ENCODE results near the gene SLC38A6. TPM values are rescaled to one million over a fixed set of nuclear protein-coding genes. Genes with fewer than 3 reads are reported as not detected.

SLC38A6 gene
- total and polyA plus RNA-seq, 10 of the 15 experiments (the other 5 are each of a cell fraction or from before 2014, with no cell fraction given): 2.0 to 7.0 (median 3.7) TPM

- POLR2A ChIA-PET: no interaction called here
- DNase-seq (ENCODE audit: low read depth, low spot score) (no peak), FAIRE-seq (no peak), ATAC-seq (no peak)
- H3K4me3 ChIP-seq: no peak overlapping the region
- no peaks in the 10 kb centered on the region for H3K79me2 ChIP-seq (ENCODE audit: control insufficient read depth, insufficient read depth, low read length)
- H3K4me2 ChIP-seq (ENCODE audit: control insufficient read depth, insufficient read depth): no peak overlapping the region
- no TSS peak for BruUV-seq (replicated peaks)
- no peak for TF ChIP-seq CBX5 (IDR thresholded peaks at IDR 0.05; ENCODE audit: low read depth)
- no peak for TF ChIP-seq PAX5 (IDR thresholded peaks at IDR 0.05; ENCODE audit: borderline replicate concordance, low read depth, low read length)
- no peak for TF ChIP-seq SP1 (IDR thresholded peaks at IDR 0.05; ENCODE audit: low read depth, low read length)
- no peak for TF ChIP-seq FOXM1 (IDR thresholded peaks at IDR 0.05; ENCODE audit: low read depth, low read length)
- TF ChIP-seq GABPA (IDR thresholded peaks at IDR 0.05; ENCODE audit: low read depth): no peak
- TF ChIP-seq ZNF217 (IDR thresholded peaks at IDR 0.05): no peak
- no peak for TF ChIP-seq SIX5 (IDR thresholded peaks at IDR 0.05; ENCODE audit: low read depth, low read length, severe bottlenecking)
- no peak for TF ChIP-seq ASH2L (IDR thresholded peaks at IDR 0.05; ENCODE audit: borderline replicate concordance, low read depth)
- TF ChIP-seq, protein P1, sequence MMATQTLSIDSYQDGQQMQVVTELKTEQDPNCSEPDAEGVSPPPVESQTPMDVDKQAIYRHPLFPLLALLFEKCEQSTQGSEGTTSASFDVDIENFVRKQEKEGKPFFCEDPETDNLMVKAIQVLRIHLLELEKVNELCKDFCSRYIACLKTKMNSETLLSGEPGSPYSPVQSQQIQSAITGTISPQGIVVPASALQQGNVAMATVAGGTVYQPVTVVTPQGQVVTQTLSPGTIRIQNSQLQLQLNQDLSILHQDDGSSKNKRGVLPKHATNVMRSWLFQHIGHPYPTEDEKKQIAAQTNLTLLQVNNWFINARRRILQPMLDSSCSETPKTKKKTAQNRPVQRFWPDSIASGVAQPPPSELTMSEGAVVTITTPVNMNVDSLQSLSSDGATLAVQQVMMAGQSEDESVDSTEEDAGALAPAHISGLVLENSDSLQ (IDR thresholded peaks at IDR 0.05): no peak
- TF ChIP-seq JUNB (IDR thresholded peaks at IDR 0.05): no peak
- TF ChIP-seq TCF12 (IDR thresholded peaks at IDR 0.05; ENCODE audit: low read depth, low read length): no peak
- TF ChIP-seq ZNF274 (IDR thresholded peaks at IDR 0.05; ENCODE audit: insufficient read depth, insufficient read length): no peak
- TF ChIP-seq EED (IDR thresholded peaks at IDR 0.05; ENCODE audit: low read depth): no peak
- TF ChIP-seq ZNF207 (IDR thresholded peaks at IDR 0.05; ENCODE audit: borderline replicate concordance): no peak
- TF ChIP-seq, protein P2, sequence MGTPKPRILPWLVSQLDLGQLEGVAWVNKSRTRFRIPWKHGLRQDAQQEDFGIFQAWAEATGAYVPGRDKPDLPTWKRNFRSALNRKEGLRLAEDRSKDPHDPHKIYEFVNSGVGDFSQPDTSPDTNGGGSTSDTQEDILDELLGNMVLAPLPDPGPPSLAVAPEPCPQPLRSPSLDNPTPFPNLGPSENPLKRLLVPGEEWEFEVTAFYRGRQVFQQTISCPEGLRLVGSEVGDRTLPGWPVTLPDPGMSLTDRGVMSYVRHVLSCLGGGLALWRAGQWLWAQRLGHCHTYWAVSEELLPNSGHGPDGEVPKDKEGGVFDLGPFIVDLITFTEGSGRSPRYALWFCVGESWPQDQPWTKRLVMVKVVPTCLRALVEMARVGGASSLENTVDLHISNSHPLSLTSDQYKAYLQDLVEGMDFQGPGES (IDR thresholded peaks at IDR 0.05): no peak
- no peak for TF ChIP-seq HDAC6 (IDR thresholded peaks at IDR 0.05; ENCODE audit: unreplicated experiment)
- no peak for TF ChIP-seq EGR1 (IDR thresholded peaks at IDR 0.05; ENCODE audit: borderline replicate concordance in 1 of 2, low read depth in 2 of 2, low read length in 2 of 2)
- no peak for TF ChIP-seq SUPT20H (IDR thresholded peaks at IDR 0.05; ENCODE audit: borderline replicate concordance, control insufficient read depth, low read depth, low read length)
- no peak for TF ChIP-seq SREBF1 (IDR thresholded peaks at IDR 0.05; ENCODE audit: low read length)
- in situ Hi-C loops (cut with MboI): no loop called here
- RAD21 ChIA-PET (ENCODE audit: unreplicated experiment): no interaction called here
- no peaks in the 10 kb centered on the region for H3K4me1 ChIP-seq (ENCODE audit: control insufficient read depth, insufficient read depth, low read length)
- no peak overlapping the region for H3K9ac ChIP-seq (ENCODE audit: control insufficient read depth, insufficient read depth, low read length)
- H3K36me3 ChIP-seq (ENCODE audit: control insufficient read depth in 2 of 2, insufficient read depth in 2 of 2, low read length in 1 of 2): peaks cover 0 to 2% of the 10 kb centered on the region in 2 experiments; a peak in 1 of 4 replicates
- no peak overlapping the region for H3K27ac ChIP-seq (ENCODE audit: control insufficient read depth, insufficient read depth)
- no peak overlapping the region for H2AFZ ChIP-seq (ENCODE audit: control insufficient read depth, low read depth, low read length)
- CTCF ChIA-PET: no interaction called here
- WGBS (ENCODE audit: insufficient coverage, insufficient replicate concordance, low lambda C conversion rate, missing lambda C conversion rate): 96% methylated on average over 3 of the region's 3 CpGs
- intact Hi-C loops (cut with micrococcal nuclease; ENCODE audit: unreplicated experiment): no loop called here
- H4K20me1 ChIP-seq (ENCODE audit: control insufficient read depth, insufficient read depth): no peaks in the 10 kb centered on the region
- no peaks in the 10 kb centered on the region for H3K27me3 ChIP-seq (replicated peaks in 1 of 2; ENCODE audit: control insufficient read depth in 2 of 2, insufficient read depth in 2 of 2, low read length in 1 of 2)
- no peaks in the 10 kb centered on the region for H3K9me3 ChIP-seq (replicated peaks; ENCODE audit: control insufficient read depth, insufficient read depth, low read length)
- SMC1A ChIA-PET (ENCODE audit: uncharacterized antibody, unreplicated experiment): no interaction called here
Observed at GRCh38 chr14:60973070-60973469, 8.0 kb upstream of the SLC38A6 start.
